Stromal cell of bone marrow (primary cell): ENCODE results near the gene PHTF2.
A peak's percentile ranks its signal among the peaks of the same experiment; 100 is the strongest.
"Not testable (repeated sequence)": the region's sequence is repeated elsewhere in the genome, so short reads cannot be mapped to it uniquely, and the experiment has no call there.

Experiments
- DNase-seq: peaks from one replicate; pipeline ENCODE4 v3.0.0-alpha.2; 2012; ENCODE audit warnings: low read depth

PHTF2 gene

GRCh38 chr7:77798394-77799077 is at the start of gene PHTF2, which contains the start of gene TMEM60:
Gene PHTF2, plus strand, starts transcription at chr7:77798773.
Gene TMEM60, minus strand, starts transcription at chr7:77798434. Its CDS starts 4,061 bp downstream, at chr7:77794373.
- DNase-seq, result peak; percentile 100

GRCh38 chr7:77752016-77752415 is 46.6 kb upstream of the PHTF2 start:
- no peak for DNase-seq

- no peak for DNase-seq
These were observed 45.4 kb upstream of the PHTF2 start for GRCh38 chr7:77753173-77753572.

GRCh38 chr7:77757589-77757988 is 41.0 kb upstream of the PHTF2 start:
- no peak for DNase-seq

- DNase-seq, result peak; percentile 49
These were observed 39.2 kb upstream of the PHTF2 start for GRCh38 chr7:77759294-77759889.

GRCh38 chr7:77760809-77761453 is 37.6 kb upstream of the PHTF2 start:
- DNase-seq, result no peak

GRCh38 chr7:77765481-77765880 is 33.1 kb upstream of the PHTF2 start:
- no peak for DNase-seq

GRCh38 chr7:77765906-77766800 is 32.4 kb upstream of the PHTF2 start:
- DNase-seq, result no peak

- no peak for DNase-seq
These were observed 31.6 kb upstream of the PHTF2 start for GRCh38 chr7:77766801-77767605.

GRCh38 chr7:77770316-77770715 is 28.3 kb upstream of the PHTF2 start:
- no peak for DNase-seq

GRCh38 chr7:77771901-77772300 is 26.7 kb upstream of the PHTF2 start:
- no peak for DNase-seq

GRCh38 chr7:77778535-77778934 is 20.0 kb upstream of the PHTF2 start:
- no peak for DNase-seq

- no peak for DNase-seq
These were observed 16.2 kb upstream of the PHTF2 start for GRCh38 chr7:77782383-77782782.

GRCh38 chr7:77783111-77783510 is 15.5 kb upstream of the PHTF2 start:
- DNase-seq, result no peak

GRCh38 chr7:77783545-77783944 is 15.0 kb upstream of the PHTF2 start:
- DNase-seq, result no peak

- not testable (repeated sequence) for DNase-seq
These were observed 14.1 kb upstream of the PHTF2 start for GRCh38 chr7:77784426-77784825.

- no peak for DNase-seq
These were observed 12.6 kb upstream of the PHTF2 start for GRCh38 chr7:77786018-77786417.

GRCh38 chr7:77786741-77787140 is 11.8 kb upstream of the PHTF2 start:
- DNase-seq, result no peak

- DNase-seq, result no peak
These were observed 10.2 kb upstream of the PHTF2 start for GRCh38 chr7:77788327-77788902.

- no peak for DNase-seq
These were observed 7.2 kb upstream of the PHTF2 start for GRCh38 chr7:77791336-77791735.

GRCh38 chr7:77791956-77792355 is 6.6 kb upstream of the PHTF2 start:
- DNase-seq, result no peak
